SK-N-SH (cell line): ENCODE results near the gene MEFV. TPM values are rescaled to one million over a fixed set of nuclear protein-coding genes. Genes with fewer than 3 reads are reported as not detected.
A peak's percentile ranks its signal among the peaks of the same experiment; 100 is the strongest.

Source experiments
- CTCF ChIA-PET: fragments of 300-600, 350-600 bp; formaldehyde crosslinking; extraction: SDS; loops from one replicate; lab custom pipeline; 2021; lab: Yijun Ruan, JAX
- POLR2A ChIA-PET: fragments of 350-600 bp; sonication (Branson Sonifier 250); formaldehyde crosslinking; extraction: SDS; loops from one replicate; lab custom pipeline; 2020; ENCODE audit warnings: antibody characterized with exemption, inconsistent platforms; lab: Yijun Ruan, JAX
- DNase-seq: peaks from one replicate; pipeline ENCODE4 v3.0.0; 2012
- H2AFZ ChIP-seq: fragments of 200-600 bp; sonication (generic); 2 replicates; pipeline ENCODE4 v1.8.1; 2016; ENCODE audit warnings: antibody characterized with exemption, mild to moderate bottlenecking, low read depth
- H3F3A ChIP-seq: fragments of 200-600 bp; sonication (generic); replicated peaks from 2 replicates; pipeline ENCODE3; 2016; ENCODE audit warnings: antibody characterized with exemption, mild to moderate bottlenecking; ENCODE audit not compliant: insufficient read depth
- H3K27ac ChIP-seq, 2 experiments: fragments of 200-500 bp in 1 of 2; fragments of 200-600 bp in 1 of 2; sonication (Bioruptor generic) in 1 of 2; sonication (generic), shearing (Covaris generic) in 1 of 2; 2 replicates each; pipeline versions ENCODE4 v1.5.1 to v1.6.1; 2014 to 2016; ENCODE audit warnings: low read depth in 2 of 2, inconsistent platforms in 1 of 2, low read length in 1 of 2, mild to moderate bottlenecking in 1 of 2, mixed read lengths in 1 of 2
- H3K27me3 ChIP-seq: fragments of 200-600 bp; sonication (generic), shearing (Covaris generic); 2 replicates; pipeline ENCODE4 v1.6.1; 2016; ENCODE audit warnings: mixed run types; ENCODE audit not compliant: insufficient read depth
- H3K36me3 ChIP-seq, 2 experiments: fragments of 200-500 bp in 1 of 2; fragments of 200-600 bp in 1 of 2; sonication (Bioruptor generic) in 1 of 2; sonication (generic) in 1 of 2; replicated peaks in 1 of 2; 2 replicates each; pipeline versions ENCODE3 to v1.5.1; 2014 to 2016; ENCODE audit warnings: low read length in 1 of 2, mild to moderate bottlenecking in 1 of 2; ENCODE audit not compliant: insufficient read depth in 2 of 2, control insufficient read depth in 1 of 2
- H3K4me1 ChIP-seq, 2 experiments: fragments of 200-500 bp in 1 of 2; fragments of 200-600 bp in 1 of 2; sonication (Bioruptor generic) in 1 of 2; sonication (generic), shearing (Covaris generic) in 1 of 2; 2 replicates each; pipeline versions ENCODE4 v1.5.1 to v1.6.1; 2014 to 2016; ENCODE audit warnings: low read depth in 1 of 2, low read length in 1 of 2, mixed run types in 1 of 2; ENCODE audit not compliant: insufficient read depth in 2 of 2, control insufficient read depth in 1 of 2
- H3K4me2 ChIP-seq: fragments of 200-600 bp; sonication (generic), shearing (Covaris generic); 2 replicates; pipeline ENCODE4 v1.6.1; 2017; ENCODE audit warnings: mixed run types
- H3K4me3 ChIP-seq, 2 experiments: fragments of 200-500 bp in 1 of 2; fragments of 200-600 bp in 1 of 2; sonication (Bioruptor generic) in 1 of 2; sonication (generic), shearing (Covaris generic) in 1 of 2; 2 replicates each; pipeline versions ENCODE4 v1.5.1 to v1.8.1; 2014 to 2016; ENCODE audit warnings: low read depth in 2 of 2, inconsistent platforms in 1 of 2, low read length in 1 of 2, mild to moderate bottlenecking in 1 of 2, mixed read lengths in 1 of 2, moderate library complexity in 1 of 2
- H3K79me2 ChIP-seq: fragments of 200-600 bp; sonication (generic); 2 replicates; pipeline ENCODE4 v1.8.1; 2017; ENCODE audit warnings: mild to moderate bottlenecking; ENCODE audit not compliant: insufficient read depth
- H3K9ac ChIP-seq: fragments of 200-600 bp; sonication (generic); 2 replicates; pipeline ENCODE4 v1.6.1; 2017; ENCODE audit warnings: mixed run types
- H3K9me2 ChIP-seq: fragments of 200-600 bp; sonication (generic); 2 replicates; pipeline ENCODE4 v1.6.1; 2017; ENCODE audit warnings: mixed run types
- H3K9me3 ChIP-seq: fragments of 200-600 bp; sonication (generic); 2 replicates; pipeline ENCODE4 v1.6.1; 2017; ENCODE audit warnings: mixed run types, mild to moderate bottlenecking, moderate library complexity
- H4K20me1 ChIP-seq: fragments of 200-600 bp; sonication (generic); 2 replicates; pipeline ENCODE4 v1.6.1; 2017; ENCODE audit warnings: mild to moderate bottlenecking, mixed run types; ENCODE audit not compliant: insufficient read depth
- CHD2 ChIP-seq: fragments of 150-350 bp; IDR thresholded peaks from 2 replicates; pipeline ENCODE4 v1.6.1; 2018; ENCODE audit warnings: low read length; ENCODE audit not compliant: partially characterized antibody
- CTCF ChIP-seq: fragments of 200-600 bp; sonication (generic); IDR thresholded peaks from 2 replicates; pipeline ENCODE4 v1.6.1; 2017; ENCODE audit warnings: antibody characterized with exemption, mild to moderate bottlenecking, moderate library complexity
- ELF1 ChIP-seq: IDR thresholded peaks from 2 replicates; pipeline ENCODE4 v1.4.0; 2012
- EP300 ChIP-seq, 2 experiments: IDR thresholded peaks; 2 replicates each; pipeline versions ENCODE4 v1.4.0 to v1.6.1; 2012; ENCODE audit warnings: borderline replicate concordance in 1 of 2, low read depth in 1 of 2, low read length in 1 of 2
- EZH2phosphoT487 ChIP-seq: fragments of 200-600 bp; sonication (generic); IDR thresholded peaks from 2 replicates; pipeline ENCODE4 v1.6.1; 2017; ENCODE audit warnings: low read depth, mixed run types, mild to moderate bottlenecking, antibody characterized with exemption, moderate library complexity, borderline replicate concordance
- FOXM1 ChIP-seq: IDR thresholded peaks from 2 replicates; pipeline ENCODE4 v1.4.0; 2012; ENCODE audit warnings: low read depth, mild to moderate bottlenecking
- GABPA ChIP-seq: IDR thresholded peaks from 2 replicates; pipeline ENCODE4 v1.4.0; 2012; ENCODE audit warnings: low read depth, mild to moderate bottlenecking
- GATA2 ChIP-seq: sonication (generic); formaldehyde crosslinking; IDR thresholded peaks from 2 replicates; pipeline ENCODE4 v1.5.0; 2020; ENCODE audit warnings: mild to moderate bottlenecking, missing genetic modification reagents
- IRF3 ChIP-seq: fragments of 150-350 bp; IDR thresholded peaks from 2 replicates; pipeline ENCODE4 v1.6.1; 2016; ENCODE audit warnings: mild to moderate bottlenecking, low read depth, low read length
- MAX ChIP-seq: IDR thresholded peaks from 2 replicates; pipeline ENCODE4 v1.4.0; 2012; ENCODE audit warnings: low read depth
- MXI1 ChIP-seq: IDR thresholded peaks from 2 replicates; pipeline ENCODE4 v1.6.1; 2012; ENCODE audit warnings: mild to moderate bottlenecking, low read depth, low read length, improper control_type of control experiment
- NFIC ChIP-seq: IDR thresholded peaks from 2 replicates; pipeline ENCODE4 v1.4.0; 2012; ENCODE audit warnings: borderline replicate concordance
- NRF1 ChIP-seq: IDR thresholded peaks from 2 replicates; pipeline ENCODE4 v1.6.1; 2012; ENCODE audit warnings: low read depth, mild to moderate bottlenecking, low read length
- PBX3 ChIP-seq: IDR thresholded peaks from 2 replicates; pipeline ENCODE4; 2012
- POLR2AphosphoS5 ChIP-seq: IDR thresholded peaks from 2 replicates; pipeline ENCODE4 v1.6.1; 2012; ENCODE audit warnings: low read depth, low read length
- RCOR1 ChIP-seq: fragments of 150-350 bp; IDR thresholded peaks from 2 replicates; pipeline ENCODE4 v1.6.1; 2017; ENCODE audit warnings: antibody characterized with exemption, low read length
- SIN3A ChIP-seq: IDR thresholded peaks from 2 replicates; pipeline ENCODE4 v1.6.1; 2012; ENCODE audit warnings: low read depth, mild to moderate bottlenecking, low read length, moderate library complexity, borderline replicate concordance
- SMC3 ChIP-seq: IDR thresholded peaks from 2 replicates; pipeline ENCODE4 v1.6.1; 2012; ENCODE audit warnings: low read depth, low read length, improper control_type of control experiment
- TAF1 ChIP-seq: IDR thresholded peaks from 2 replicates; pipeline ENCODE4 v1.6.1; 2012; ENCODE audit warnings: low read depth, mild to moderate bottlenecking, low read length, moderate library complexity, borderline replicate concordance
- TCF12 ChIP-seq: IDR thresholded peaks from 2 replicates; pipeline ENCODE4 v1.4.0; 2012
- TEAD4 ChIP-seq: IDR thresholded peaks from 2 replicates; pipeline ENCODE4 v1.4.0; 2012; ENCODE audit warnings: mild to moderate bottlenecking, borderline replicate concordance; ENCODE audit not compliant: insufficient read depth
- USF1 ChIP-seq: IDR thresholded peaks from 2 replicates; pipeline ENCODE4 v1.4.0; 2012; ENCODE audit warnings: low read depth, borderline replicate concordance
- YY1 ChIP-seq: IDR thresholded peaks from 2 replicates; pipeline ENCODE4 v1.4.0; 2012; ENCODE audit warnings: low read depth, mild to moderate bottlenecking
- WGBS: methylation state at CpG from one replicate; pipeline ENCODE4 v1.1.6; 2017; ENCODE audit warnings: low lambda C conversion rate; 5-methylcytosine and 5-hydroxymethylcytosine counted together
- polyA plus RNA-seq, 3 experiments: library from polyadenylated mRNA; depleted of rRNA; stranded (reverse); fragments of >200 nt; gene quantifications; 2 replicates each; pipeline ENCODE4 v1.2.3, GENCODE V29; 2012

The MEFV gene
- polyA plus RNA-seq, 1 of the 3 experiments (the other 2 are of a cell fraction): not detected

- POLR2A ChIA-PET: interaction anchor here (0.6 to 1.3 kb wide), 2 partner anchors 12 to 18 kb away, joined by 4 to 5 read pairs; no protein-coding TSS in a partner anchor
- no peaks in the 10 kb centered on the region for H3K9me2 ChIP-seq
- CTCF ChIA-PET: interaction anchor here (1.0 to 2.1 kb wide), 4 partner anchors 10 to 20 kb away, joined by 3 to 5 read pairs (median 3); no protein-coding TSS in a partner anchor
These were observed 8.0 kb upstream of the MEFV start for GRCh38 chr16:3264137-3265036.

More at GRCh38 chr16:3264137-3265036, 8.0 kb upstream of the MEFV start:
- H3K4me3 ChIP-seq: peak overlapping the region; percentile 69 to 79
- peak overlapping the region; percentile 74; the same call in 1 of the 2 replicates for H3K9ac ChIP-seq
- TF ChIP-seq SMC3 (peak; percentile 6; the same call in 1 of the 2 replicates), POLR2AphosphoS5 (peak; percentile 70), TCF12 (no peak), SIN3A (peak; percentile 45), YY1 (no peak), GATA2 (CRISPR knock-in tag) (no peak), NFIC (no peak), ELF1 (peak; percentile 36; the same call in 1 of the 2 replicates), TEAD4 (no peak), EZH2phosphoT487 (no peak), USF1 (peak; percentile 69; the same call in 1 of the 2 replicates), MAX (peak; percentile 98), EP300 (IDR thresholded peaks at IDR 0.05; ENCODE audit: borderline replicate concordance in 1 of 2, low read depth in 1 of 2, low read length in 1 of 2) (no peak), NRF1 (peak; percentile 82), RCOR1 (peak; percentile 6; the same call in 1 of the 2 replicates), CTCF (peak; percentile 44), CHD2 (peak; percentile 86), PBX3 (peak; percentile 100), FOXM1 (no peak), IRF3 (no peak; the same call in 1 of the 2 replicates), GABPA (peak; percentile 20; the same call in 1 of the 2 replicates), TAF1 (peak; percentile 31; the same call in 1 of the 2 replicates), MXI1 (peak; percentile 97)
- TF ChIP-seq, all 33 proteins: peak for 14
- no peaks in the 10 kb centered on the region for H4K20me1 ChIP-seq
- H3K36me3 ChIP-seq: no peaks in the 10 kb centered on the region
- H3K4me2 ChIP-seq: peak overlapping the region; percentile 98
- H3K27me3 ChIP-seq: no peaks in the 10 kb centered on the region; the same call in 1 of the 2 replicates
- WGBS: 13% methylated on average over 49 of the region's 77 CpGs
- H3K27ac ChIP-seq: peak overlapping the region; percentile 78 to 89
- H3F3A ChIP-seq: peaks cover 9% of the 10 kb centered on the region
- DNase-seq: peak; percentile 99
- H3K4me1 ChIP-seq: peaks cover 0 to 5% of the 10 kb centered on the region in 2 experiments; a peak in 1 of 4 replicates
- peak overlapping the region; percentile 93 for H2AFZ ChIP-seq
- no peaks in the 10 kb centered on the region for H3K9me3 ChIP-seq
- no peaks in the 10 kb centered on the region for H3K79me2 ChIP-seq
